Kidney epithelial cell (primary cell): ENCODE results near the gene ATN1. TPM values are rescaled to one million over a fixed set of nuclear protein-coding genes. Genes with fewer than 3 reads are reported as not detected.

Experiments used
- DNase-seq: peaks from one replicate; pipeline ENCODE4 v3.0.0-alpha.2; 2010; ENCODE audit warnings: low read depth
- H3K27me3 ChIP-seq: 2 replicates; pipeline ENCODE4 v1.6.0; 2011; ENCODE audit warnings: low read length; ENCODE audit not compliant: control insufficient read depth, insufficient read depth
- H3K36me3 ChIP-seq: 2 replicates; pipeline ENCODE4 v1.5.1; 2011; ENCODE audit warnings: low read length; ENCODE audit not compliant: control insufficient read depth, insufficient read depth
- H3K4me3 ChIP-seq: 2 replicates; pipeline ENCODE4 v1.5.1; 2011; ENCODE audit warnings: low read depth, mild to moderate bottlenecking, control low read depth, low read length
- total RNA-seq: library from RNA; depleted of rRNA; stranded (reverse); fragments of >200 nt; gene quantifications from 2 replicates; pipeline ENCODE4 v1.2.3, GENCODE V29; 2015
- TF ChIP-seq, protein P1 (sequence below): IDR thresholded peaks from 2 replicates; pipeline ENCODE4 v1.5.1; 2011; ENCODE audit warnings: mild to moderate bottlenecking, moderate library complexity, low read length, control low read depth, inconsistent platforms; ENCODE audit not compliant: insufficient read depth, poor library complexity, severe bottlenecking

Gene ATN1
- total RNA-seq, 1 donor from 2014 or later, result 38.6 TPM

DNA sequence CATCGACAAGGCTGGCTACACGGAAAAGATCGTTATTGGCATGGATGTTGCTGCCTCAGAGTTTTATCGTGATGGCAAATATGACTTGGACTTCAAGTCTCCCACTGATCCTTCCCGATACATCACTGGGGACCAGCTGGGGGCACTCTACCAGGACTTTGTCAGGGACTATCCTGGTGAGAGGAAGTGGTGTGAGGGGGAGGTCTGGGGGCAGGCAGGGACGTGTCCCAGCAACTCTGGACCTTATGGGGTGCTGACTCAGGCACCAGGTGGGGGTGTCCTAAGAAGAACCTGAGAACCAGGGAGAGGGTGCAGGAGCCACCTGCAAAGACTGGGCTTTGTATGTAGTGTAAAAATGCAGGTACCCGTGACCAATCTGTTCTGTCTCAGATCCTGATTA, 8.2 kb upstream of the ATN1 start:
- H3K4me3 ChIP-seq, result no peak overlapping the region
- DNase-seq, result no peak
- H3K36me3 ChIP-seq, result no peaks in the 10 kb centered on the region
- no peaks in the 10 kb centered on the region for H3K27me3 ChIP-seq
- TF ChIP-seq, protein P1, sequence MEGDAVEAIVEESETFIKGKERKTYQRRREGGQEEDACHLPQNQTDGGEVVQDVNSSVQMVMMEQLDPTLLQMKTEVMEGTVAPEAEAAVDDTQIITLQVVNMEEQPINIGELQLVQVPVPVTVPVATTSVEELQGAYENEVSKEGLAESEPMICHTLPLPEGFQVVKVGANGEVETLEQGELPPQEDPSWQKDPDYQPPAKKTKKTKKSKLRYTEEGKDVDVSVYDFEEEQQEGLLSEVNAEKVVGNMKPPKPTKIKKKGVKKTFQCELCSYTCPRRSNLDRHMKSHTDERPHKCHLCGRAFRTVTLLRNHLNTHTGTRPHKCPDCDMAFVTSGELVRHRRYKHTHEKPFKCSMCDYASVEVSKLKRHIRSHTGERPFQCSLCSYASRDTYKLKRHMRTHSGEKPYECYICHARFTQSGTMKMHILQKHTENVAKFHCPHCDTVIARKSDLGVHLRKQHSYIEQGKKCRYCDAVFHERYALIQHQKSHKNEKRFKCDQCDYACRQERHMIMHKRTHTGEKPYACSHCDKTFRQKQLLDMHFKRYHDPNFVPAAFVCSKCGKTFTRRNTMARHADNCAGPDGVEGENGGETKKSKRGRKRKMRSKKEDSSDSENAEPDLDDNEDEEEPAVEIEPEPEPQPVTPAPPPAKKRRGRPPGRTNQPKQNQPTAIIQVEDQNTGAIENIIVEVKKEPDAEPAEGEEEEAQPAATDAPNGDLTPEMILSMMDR, result no peak

- Histone ChIP-seq H3K27me3 (no peaks in the 10 kb centered on the region), H3K4me3 (no peak overlapping the region), H3K36me3 (no peaks in the 10 kb centered on the region)
- TF ChIP-seq, protein P1, result no peak
- no peak for DNase-seq
Observed at GRCh38 chr12:6921539-6921938, 6.2 kb upstream of the ATN1 start.

DNA sequence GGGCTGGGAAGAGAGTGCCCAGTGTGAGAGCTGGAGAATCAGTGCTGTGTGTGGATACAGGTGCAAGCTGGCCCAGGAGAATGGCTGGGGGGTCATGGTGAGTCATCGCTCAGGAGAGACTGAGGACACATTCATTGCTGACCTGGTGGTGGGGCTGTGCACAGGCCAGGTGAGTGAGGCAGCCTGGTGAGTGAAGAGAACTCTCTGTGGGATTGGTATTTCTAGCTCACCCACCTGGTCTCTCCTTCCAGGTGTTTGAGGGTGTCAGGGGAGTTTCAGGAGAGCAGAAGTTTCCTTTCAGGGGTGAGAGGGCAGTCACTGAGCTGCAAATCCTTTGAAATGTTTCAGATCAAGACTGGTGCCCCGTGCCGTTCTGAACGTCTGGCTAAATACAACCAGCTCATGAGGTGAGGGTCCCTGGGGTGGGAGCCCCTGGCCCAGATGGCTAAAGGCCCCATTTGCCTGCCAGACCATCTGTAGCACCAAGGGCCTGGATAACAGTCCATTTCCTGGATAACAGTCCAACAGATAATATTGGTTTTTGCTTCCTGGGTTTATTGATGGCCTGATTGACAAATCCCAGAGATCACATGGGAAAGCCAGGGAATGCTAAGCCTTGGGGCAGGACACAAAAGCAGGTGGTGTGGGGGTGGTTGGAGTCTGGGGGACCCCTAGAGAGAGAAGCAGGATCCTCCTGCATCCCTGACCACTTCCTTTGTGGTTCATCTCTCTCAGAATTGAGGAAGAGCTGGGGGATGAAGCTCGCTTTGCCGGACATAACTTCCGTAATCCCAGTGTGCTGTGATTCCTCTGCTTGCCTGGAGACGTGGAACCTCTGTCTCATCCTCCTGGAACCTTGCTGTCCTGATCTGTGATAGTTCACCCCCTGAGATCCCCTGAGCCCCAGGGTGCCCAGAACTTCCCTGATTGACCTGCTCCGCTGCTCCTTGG, 5.5 kb upstream of the ATN1 start:
- no peak for DNase-seq
- Histone ChIP-seq H3K27me3 (no peaks in the 10 kb centered on the region), H3K36me3 (no peaks in the 10 kb centered on the region), H3K4me3 (no peak overlapping the region)
- TF ChIP-seq, protein P1, result no peak

- Histone ChIP-seq H3K4me3 (no peak overlapping the region), H3K27me3 (no peaks in the 10 kb centered on the region), H3K36me3 (no peaks in the 10 kb centered on the region)
- TF ChIP-seq, protein P1, result no peak
- no peak for DNase-seq
Observed at GRCh38 chr12:6923003-6923732, 4.6 kb upstream of the ATN1 start.

DNA sequence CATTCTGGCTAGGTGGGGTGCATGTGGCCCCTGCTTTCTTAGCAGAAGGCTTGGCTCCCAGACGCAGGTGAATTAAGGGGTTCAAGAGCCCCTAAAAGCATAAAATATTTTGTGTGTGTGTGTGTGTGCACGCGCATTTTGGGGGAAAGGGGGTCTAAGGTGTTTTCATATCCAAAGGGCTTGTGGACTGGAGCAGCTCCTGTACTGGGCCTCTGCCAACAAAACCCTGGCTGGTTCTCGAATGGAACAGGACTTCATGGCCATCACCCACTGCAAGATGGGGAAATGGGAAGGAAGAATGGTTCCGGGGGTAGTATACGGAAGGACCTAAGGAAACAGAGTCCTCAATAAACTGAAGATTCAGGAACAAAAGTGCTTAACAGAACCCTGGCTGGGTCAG, 3.9 kb upstream of the ATN1 start:
- TF ChIP-seq, protein P1, result no peak
- no peak overlapping the region for H3K4me3 ChIP-seq
- H3K36me3 ChIP-seq, result no peaks in the 10 kb centered on the region
- DNase-seq, result no peak
- H3K27me3 ChIP-seq, result no peaks in the 10 kb centered on the region
